ENCODE results near the gene RAB25.

The RAB25 gene

DNA sequence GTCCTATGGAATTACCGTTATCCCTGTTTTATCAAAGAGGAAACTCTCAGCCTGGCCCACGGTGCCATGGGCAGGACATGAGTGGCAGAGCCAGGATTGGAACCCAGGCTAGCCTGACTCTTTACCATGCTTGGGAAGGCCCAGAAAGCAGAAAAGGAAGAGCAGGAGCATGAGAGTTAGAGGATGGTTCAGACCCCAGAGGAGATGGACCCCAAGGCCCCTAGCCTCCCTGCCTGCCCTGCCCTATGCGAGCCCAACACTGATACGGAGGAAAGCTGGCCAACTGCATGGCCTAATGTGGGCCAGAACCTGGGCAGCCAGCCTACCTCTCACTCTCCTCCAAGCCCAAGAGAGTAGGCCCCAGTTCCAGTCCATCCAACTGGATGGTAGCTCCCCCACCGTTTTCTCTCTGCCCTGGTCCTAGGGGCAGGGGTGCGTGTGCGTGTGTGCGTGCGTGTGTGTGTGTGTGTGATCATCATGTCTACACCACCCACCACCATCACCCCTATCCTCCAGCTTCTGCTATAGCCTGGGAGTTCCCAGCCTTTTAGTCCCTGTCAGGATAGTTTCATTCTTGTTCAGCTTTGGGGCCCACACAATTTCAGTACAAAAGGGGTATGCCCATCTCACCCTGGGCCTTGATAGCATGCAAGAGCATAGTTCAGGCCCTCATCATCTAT is 36.7 kb downstream of the RAB25 start:
- no peak overlapping the region for H3K4me3 ChIP-seq (ENCODE audit: low read depth, low read length)
- no peak overlapping the region for H2BK5ac ChIP-seq (ENCODE audit: low read depth, low read length, poor library complexity)
- H3K36me3 ChIP-seq (ENCODE audit: control insufficient read depth in 1 of 2, insufficient read depth in 2 of 2, low read length in 2 of 2), result peaks cover 28 to 29% of the 10 kb centered on the region in 2 experiments
- no peak overlapping the region for H3K23ac ChIP-seq (ENCODE audit: low read length)
- no peak overlapping the region for H3K27ac ChIP-seq (ENCODE audit: low read depth, low read length)
- no peak overlapping the region for H3K4me2 ChIP-seq (ENCODE audit: low read length)
- H4K91ac ChIP-seq (ENCODE audit: low read depth, low read length), result no peak overlapping the region
- no peak overlapping the region for H2AFZ ChIP-seq (ENCODE audit: insufficient read depth, low read length, poor library complexity)
- H3K9me3 ChIP-seq (ENCODE audit: insufficient read depth, low read depth, low read length), result no peaks in the 10 kb centered on the region
- no peak for DNase-seq
- no peak overlapping the region for H2AK5ac ChIP-seq (ENCODE audit: low read length)
- peak overlapping the region; percentile 57 for H2BK120ac ChIP-seq (ENCODE audit: insufficient read depth, low read length, poor library complexity)
- H3K79me2 ChIP-seq (ENCODE audit: control insufficient read depth, insufficient read depth, low read length, poor library complexity), result peaks cover 5% of the 10 kb centered on the region
- H3K4me1 ChIP-seq (ENCODE audit: control insufficient read depth in 1 of 2, insufficient read depth in 2 of 2, low read length in 2 of 2), result peaks cover 24 to 30% of the 10 kb centered on the region in 2 experiments
- no peak overlapping the region for H4K8ac ChIP-seq (ENCODE audit: low read depth, low read length)
- peak overlapping the region; percentile 1 for H3K4ac ChIP-seq (ENCODE audit: low read depth, low read length)
- H3K18ac ChIP-seq (ENCODE audit: low read length), result peak overlapping the region; percentile 40
- peak overlapping the region; percentile 20 for H4K12ac ChIP-seq (ENCODE audit: low read depth, low read length)
- H3K27me3 ChIP-seq (ENCODE audit: insufficient read depth, low read length), result no peaks in the 10 kb centered on the region
- H3K9ac ChIP-seq (ENCODE audit: low read length), result no peak overlapping the region
- no CpG with 5 or more reads among the region's 9 CpGs for WGBS (ENCODE audit: extremely low coverage, insufficient coverage, insufficient read length)
- H3K79me1 ChIP-seq (ENCODE audit: low read length), result peaks cover 6% of the 10 kb centered on the region
- H3K14ac ChIP-seq (ENCODE audit: low read length), result no peak overlapping the region
- no peak overlapping the region for H2BK12ac ChIP-seq (ENCODE audit: low read length)

- H4K8ac ChIP-seq (ENCODE audit: low read depth, low read length), result no peak overlapping the region
These were observed 37.8 kb downstream of the RAB25 start for GRCh38 chr1:156098784-156099183.

GRCh38 chr1:156099282-156099681 is 38.3 kb downstream of the RAB25 start:
- H3K79me1 ChIP-seq (ENCODE audit: low read length), result peaks cover 19% of the 10 kb centered on the region
- no peak overlapping the region for H4K8ac ChIP-seq (ENCODE audit: low read depth, low read length)
- H3K4me3 ChIP-seq (ENCODE audit: low read depth, low read length), result no peak overlapping the region
- H4K91ac ChIP-seq (ENCODE audit: low read depth, low read length), result no peak overlapping the region
- H3K4me2 ChIP-seq (ENCODE audit: low read length), result no peak overlapping the region
- no peaks in the 10 kb centered on the region for H3K27me3 ChIP-seq (ENCODE audit: insufficient read depth, low read length)
- H3K18ac ChIP-seq (ENCODE audit: low read length), result no peak overlapping the region
- no peak overlapping the region for H2AFZ ChIP-seq (ENCODE audit: insufficient read depth, low read length, poor library complexity)
- no peak overlapping the region for H3K9ac ChIP-seq (ENCODE audit: low read length)
- no peaks in the 10 kb centered on the region for H3K9me3 ChIP-seq (ENCODE audit: insufficient read depth, low read depth, low read length)
- peaks cover 11% of the 10 kb centered on the region for H3K79me2 ChIP-seq (ENCODE audit: control insufficient read depth, insufficient read depth, low read length, poor library complexity)
- no CpG with 5 or more reads among the region's 3 CpGs for WGBS (ENCODE audit: extremely low coverage, insufficient coverage, insufficient read length)
- no peak overlapping the region for H2AK5ac ChIP-seq (ENCODE audit: low read length)
- H3K23ac ChIP-seq (ENCODE audit: low read length), result no peak overlapping the region
- H2BK120ac ChIP-seq (ENCODE audit: insufficient read depth, low read length, poor library complexity), result no peak overlapping the region
- no peak overlapping the region for H2BK5ac ChIP-seq (ENCODE audit: low read depth, low read length, poor library complexity)
- DNase-seq, result no peak
- no peak overlapping the region for H3K14ac ChIP-seq (ENCODE audit: low read length)
- H3K4ac ChIP-seq (ENCODE audit: low read depth, low read length), result no peak overlapping the region
- H3K36me3 ChIP-seq (ENCODE audit: control insufficient read depth in 1 of 2, insufficient read depth in 2 of 2, low read length in 2 of 2), result peaks cover 20 to 25% of the 10 kb centered on the region in 2 experiments
- peaks cover 40 to 46% of the 10 kb centered on the region in 2 experiments for H3K4me1 ChIP-seq (ENCODE audit: control insufficient read depth in 1 of 2, insufficient read depth in 2 of 2, low read length in 2 of 2)
- no peak overlapping the region for H3K27ac ChIP-seq (ENCODE audit: low read depth, low read length)
- H4K12ac ChIP-seq (ENCODE audit: low read depth, low read length), result no peak overlapping the region
- H2BK12ac ChIP-seq (ENCODE audit: low read length), result no peak overlapping the region

More at GRCh38 chr1:156098784-156099183, 37.8 kb downstream of the RAB25 start:
- Histone ChIP-seq H2BK120ac (ENCODE audit: insufficient read depth, low read length, poor library complexity) (no peak overlapping the region), H3K27ac (ENCODE audit: low read depth, low read length) (no peak overlapping the region), H2BK5ac (ENCODE audit: low read depth, low read length, poor library complexity) (no peak overlapping the region), H3K9ac (ENCODE audit: low read length) (no peak overlapping the region), H4K12ac (ENCODE audit: low read depth, low read length) (no peak overlapping the region), H3K36me3 (ENCODE audit: control insufficient read depth in 1 of 2, insufficient read depth in 2 of 2, low read length in 2 of 2) (peaks cover 24 to 29% of the 10 kb centered on the region in 2 experiments), H2AFZ (ENCODE audit: insufficient read depth, low read length, poor library complexity) (no peak overlapping the region), H3K23ac (ENCODE audit: low read length) (no peak overlapping the region), H3K79me2 (ENCODE audit: control insufficient read depth, insufficient read depth, low read length, poor library complexity) (peaks cover 8% of the 10 kb centered on the region), H3K27me3 (ENCODE audit: insufficient read depth, low read length) (no peaks in the 10 kb centered on the region), H3K4ac (ENCODE audit: low read depth, low read length) (no peak overlapping the region), H3K79me1 (ENCODE audit: low read length) (peaks cover 15% of the 10 kb centered on the region), H3K4me1 (ENCODE audit: control insufficient read depth in 1 of 2, insufficient read depth in 2 of 2, low read length in 2 of 2) (peaks cover 35 to 41% of the 10 kb centered on the region in 2 experiments), H3K4me3 (ENCODE audit: low read depth, low read length) (no peak overlapping the region), H3K14ac (ENCODE audit: low read length) (no peak overlapping the region), H2AK5ac (ENCODE audit: low read length) (no peak overlapping the region), H3K4me2 (ENCODE audit: low read length) (no peak overlapping the region), H4K91ac (ENCODE audit: low read depth, low read length) (no peak overlapping the region), H2BK12ac (ENCODE audit: low read length) (no peak overlapping the region), H3K18ac (ENCODE audit: low read length) (no peak overlapping the region), H3K9me3 (ENCODE audit: insufficient read depth, low read depth, low read length) (no peaks in the 10 kb centered on the region)
- WGBS (ENCODE audit: extremely low coverage, insufficient coverage, insufficient read length), result no CpG with 5 or more reads among the region's 2 CpGs
- DNase-seq, result no peak

DNA sequence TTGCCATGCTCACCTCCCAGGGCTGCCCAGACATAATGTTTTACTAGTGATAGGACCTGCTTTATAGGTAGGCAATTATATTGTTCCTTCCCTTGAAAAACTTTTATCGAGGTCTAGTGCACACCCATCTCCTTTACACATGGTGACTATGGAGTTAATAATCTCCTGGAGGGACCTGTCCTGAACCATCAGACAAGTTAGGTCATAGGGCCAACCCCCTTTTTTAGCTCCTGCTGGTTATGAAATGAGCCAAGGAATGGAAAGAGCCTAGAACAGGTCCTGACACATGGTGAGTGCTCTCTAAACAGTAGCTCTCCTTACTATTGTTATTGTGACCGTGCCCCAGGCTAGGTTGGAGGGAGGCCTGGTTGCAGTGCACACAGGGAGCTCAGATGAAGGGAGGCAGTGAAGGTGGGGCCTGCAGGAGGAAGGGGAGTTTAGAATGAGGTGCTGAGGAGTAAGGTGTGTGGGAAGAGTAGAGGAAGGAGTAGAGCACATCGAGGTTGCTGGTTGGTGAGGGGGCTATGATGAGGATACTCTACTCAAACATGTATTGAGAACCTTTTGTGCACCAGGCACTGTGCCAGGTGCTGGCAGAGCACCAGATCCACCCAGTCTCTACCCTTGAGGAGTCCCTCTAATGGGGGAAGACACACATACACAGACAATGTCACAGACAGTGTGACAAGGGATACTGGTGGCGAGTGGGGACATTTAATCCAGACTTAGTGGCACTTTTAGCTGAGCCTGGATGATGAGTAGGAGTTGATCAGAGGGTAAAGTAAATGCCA is 39.4 kb downstream of the RAB25 start:
- no peak overlapping the region for H3K27ac ChIP-seq (ENCODE audit: low read depth, low read length)
- no peak overlapping the region for H2BK12ac ChIP-seq (ENCODE audit: low read length)
- H2BK120ac ChIP-seq (ENCODE audit: insufficient read depth, low read length, poor library complexity), result no peak overlapping the region

More for the DNA sequence above, 39.4 kb downstream of the RAB25 start:
- no peak overlapping the region for H2AFZ ChIP-seq (ENCODE audit: insufficient read depth, low read length, poor library complexity)
- no peak overlapping the region for H4K12ac ChIP-seq (ENCODE audit: low read depth, low read length)
- H3K27me3 ChIP-seq (ENCODE audit: insufficient read depth, low read length), result no peaks in the 10 kb centered on the region
- H3K4me1 ChIP-seq (ENCODE audit: control insufficient read depth in 1 of 2, insufficient read depth in 2 of 2, low read length in 2 of 2), result peaks cover 51 to 58% of the 10 kb centered on the region in 2 experiments
- DNase-seq, result no peak
- H3K79me1 ChIP-seq (ENCODE audit: low read length), result peaks cover 30% of the 10 kb centered on the region
- H4K8ac ChIP-seq (ENCODE audit: low read depth, low read length), result peak overlapping the region; percentile 4
- no peaks in the 10 kb centered on the region for H3K9me3 ChIP-seq (ENCODE audit: insufficient read depth, low read depth, low read length)
- H3K14ac ChIP-seq (ENCODE audit: low read length), result no peak overlapping the region
- H3K23ac ChIP-seq (ENCODE audit: low read length), result no peak overlapping the region
- H3K4me2 ChIP-seq (ENCODE audit: low read length), result no peak overlapping the region
- H3K79me2 ChIP-seq (ENCODE audit: control insufficient read depth, insufficient read depth, low read length, poor library complexity), result peaks cover 11% of the 10 kb centered on the region
- peaks cover 20 to 22% of the 10 kb centered on the region in 2 experiments for H3K36me3 ChIP-seq (ENCODE audit: control insufficient read depth in 1 of 2, insufficient read depth in 2 of 2, low read length in 2 of 2)
- H3K18ac ChIP-seq (ENCODE audit: low read length), result peak overlapping the region; percentile 66
- H2BK5ac ChIP-seq (ENCODE audit: low read depth, low read length, poor library complexity), result peak overlapping the region; percentile 10
- H3K4ac ChIP-seq (ENCODE audit: low read depth, low read length), result no peak overlapping the region
- H3K9ac ChIP-seq (ENCODE audit: low read length), result no peak overlapping the region
- H4K91ac ChIP-seq (ENCODE audit: low read depth, low read length), result no peak overlapping the region
- WGBS (ENCODE audit: extremely low coverage, insufficient coverage, insufficient read length), result 100% methylated on average over 1 of the region's 4 CpGs
- H2AK5ac ChIP-seq (ENCODE audit: low read length), result no peak overlapping the region
- no peak overlapping the region for H3K4me3 ChIP-seq (ENCODE audit: low read depth, low read length)

All from trophoblast cell (in vitro differentiated cells and primary cell).